Type B pancreatic cell (in vitro differentiated cells): ENCODE data around the gene CBX1. TPM values are rescaled to one million over a fixed set of nuclear protein-coding genes. Genes with fewer than 3 reads are reported as not detected.

Experiments used
- DNase-seq: peaks from one replicate; pipeline ENCODE4 v3.0.0; 2021; ENCODE audit warnings: mixed read lengths; ENCODE audit not compliant: unreplicated experiment; ENCODE audit errors: extremely low spot score
- H3K27ac Mint-ChIP-seq: 2 replicates; pipeline ENCODE4 v1.8.0; 2021; ENCODE audit warnings: mild to moderate bottlenecking, mixed read lengths
- H3K27me3 Mint-ChIP-seq: 2 replicates; pipeline ENCODE4 v1.8.0; 2021; ENCODE audit warnings: mixed read lengths
- H3K36me3 Mint-ChIP-seq: 2 replicates; pipeline ENCODE4 v1.8.0; 2021; ENCODE audit warnings: mixed read lengths
- H3K4me1 Mint-ChIP-seq: one replicate; pipeline ENCODE4 v1.8.0; 2021; ENCODE audit warnings: mixed read lengths; ENCODE audit not compliant: unreplicated experiment
- H3K4me3 Mint-ChIP-seq: 2 replicates; pipeline ENCODE4 v1.8.0; 2021; ENCODE audit warnings: mild to moderate bottlenecking, mixed read lengths
- H3K9me3 Mint-ChIP-seq: 2 replicates; pipeline ENCODE4 v1.8.0; 2021; ENCODE audit warnings: mixed read lengths
- CTCF ChIP-seq: fragments of 200-600 bp; sonication (generic); conservative IDR thresholded peaks from 2 replicates; pipeline ENCODE4 v1.5.0; 2021; ENCODE audit warnings: antibody characterized with exemption, mild to moderate bottlenecking
- total RNA-seq: library from RNA; stranded (reverse); gene quantifications from 2 replicates; pipeline ENCODE4 v1.2.1, GENCODE V29; 2021; ENCODE audit warnings: low replicate concordance

The CBX1 gene
- total RNA-seq, 1 donor from 2014 or later: 154 TPM

- H3K27me3 Mint-ChIP-seq: no peaks in the 10 kb centered on the region
- H3K4me3 Mint-ChIP-seq: peak overlapping the region; percentile 99
- H3K27ac Mint-ChIP-seq: peak overlapping the region; percentile 72
- no peaks in the 10 kb centered on the region for H3K9me3 Mint-ChIP-seq
- TF ChIP-seq CTCF: no peak
- H3K36me3 Mint-ChIP-seq: peaks cover 4% of the 10 kb centered on the region
- H3K4me1 Mint-ChIP-seq: peaks cover 16% of the 10 kb centered on the region
- DNase-seq: no peak
These were observed 919 bp upstream of the CBX1 start for GRCh38 chr17:48102043-48102750.

GRCh38 chr17:48100591-48101011 is 677 bp downstream of the CBX1 start:
- Mint-ChIP-seq H3K27ac (peak overlapping the region; percentile 67), H3K36me3 (peaks cover 5% of the 10 kb centered on the region), H3K27me3 (no peaks in the 10 kb centered on the region), H3K4me1 (peaks cover 17% of the 10 kb centered on the region), H3K4me3 (peak overlapping the region; percentile 99), H3K9me3 (no peaks in the 10 kb centered on the region)
- no peak for TF ChIP-seq CTCF
- peak; percentile 73 for DNase-seq

GRCh38 chr17:48100160-48100559 is 1.1 kb downstream of the CBX1 start:
- peak overlapping the region; percentile 99 for H3K4me3 Mint-ChIP-seq
- H3K9me3 Mint-ChIP-seq: no peaks in the 10 kb centered on the region
- H3K4me1 Mint-ChIP-seq: peaks cover 20% of the 10 kb centered on the region
- peaks cover 7% of the 10 kb centered on the region for H3K36me3 Mint-ChIP-seq
- peak overlapping the region; percentile 67 for H3K27ac Mint-ChIP-seq
- no peak for DNase-seq
- no peaks in the 10 kb centered on the region for H3K27me3 Mint-ChIP-seq
- TF ChIP-seq CTCF: no peak

GRCh38 chr17:48095611-48096010 is 5.7 kb downstream of the CBX1 start:
- Mint-ChIP-seq H3K27ac (no peak overlapping the region), H3K27me3 (no peaks in the 10 kb centered on the region), H3K4me1 (peaks cover 26% of the 10 kb centered on the region), H3K36me3 (peaks cover 17% of the 10 kb centered on the region), H3K4me3 (no peak overlapping the region), H3K9me3 (no peaks in the 10 kb centered on the region)
- no peak for TF ChIP-seq CTCF
- DNase-seq: no peak

- no peak for DNase-seq
- peaks cover 19% of the 10 kb centered on the region for H3K36me3 Mint-ChIP-seq
- peak overlapping the region; percentile 16 for H3K27ac Mint-ChIP-seq
- no peak overlapping the region for H3K4me3 Mint-ChIP-seq
- TF ChIP-seq CTCF: no peak
- H3K9me3 Mint-ChIP-seq: no peaks in the 10 kb centered on the region
- peaks cover 28% of the 10 kb centered on the region for H3K4me1 Mint-ChIP-seq
- H3K27me3 Mint-ChIP-seq: no peaks in the 10 kb centered on the region
These were observed 7.8 kb downstream of the CBX1 start for GRCh38 chr17:48093341-48094045.
